AG04450 (cell line): ENCODE results near the gene MEF2C. TPM values are rescaled to one million over a fixed set of nuclear protein-coding genes. Genes with fewer than 3 reads are reported as not detected.

Experiments used
- CTCF ChIA-PET: fragments of 300-600, 350-600 bp; formaldehyde crosslinking; extraction: SDS; loops from one replicate; lab custom pipeline; 2022; ENCODE audit warnings: antibody characterized with exemption, inconsistent platforms; lab: Charles Lee
- POLR2A ChIA-PET: fragments of 350-600 bp; formaldehyde crosslinking; extraction: SDS; loops from one replicate; lab custom pipeline; 2021; ENCODE audit warnings: antibody characterized with exemption, inconsistent platforms; lab: Yijun Ruan, JAX
- DNase-seq: peaks from one replicate; pipeline ENCODE4 v3.0.0-alpha.2; 2011; ENCODE audit warnings: low read depth, low spot score
- H3K27ac ChIP-seq: one replicate; pipeline ENCODE4 v1.5.1; 2012; ENCODE audit warnings: low read depth, low read length, control low read depth
- H3K27me3 ChIP-seq: one replicate; pipeline ENCODE4 v1.6.0; 2012; ENCODE audit warnings: low read length; ENCODE audit not compliant: control insufficient read depth, insufficient read depth
- H3K4me3 ChIP-seq: 2 replicates; pipeline ENCODE4 v1.5.1; 2011; ENCODE audit warnings: mild to moderate bottlenecking, low read depth, low read length, control low read depth
- H3K9me3 ChIP-seq: 2 replicates; pipeline ENCODE4 v1.5.1; 2012; ENCODE audit warnings: low read length; ENCODE audit not compliant: control insufficient read depth, insufficient read depth
- polyA plus RNA-seq: library from polyadenylated mRNA; depleted of rRNA; stranded (reverse); fragments of >200 nt; gene quantifications from 2 replicates; pipeline ENCODE4 v1.2.3, GENCODE V29; 2011
- TF ChIP-seq, protein P1 (sequence below): IDR thresholded peaks from 2 replicates; pipeline ENCODE4 v1.5.1; 2011; ENCODE audit warnings: low read depth, low read length, control low read depth, inconsistent platforms

MEF2C gene
- polyA plus RNA-seq, 1 experiment, result 3.9 TPM

GRCh38 chr5:88886746-88887341 is 3.9 kb upstream of the MEF2C start:
- Histone ChIP-seq H3K9me3 (no peaks in the 10 kb centered on the region), H3K27me3 (no peaks in the 10 kb centered on the region), H3K27ac (no peak overlapping the region), H3K4me3 (no peak overlapping the region)
- TF ChIP-seq, protein P1, sequence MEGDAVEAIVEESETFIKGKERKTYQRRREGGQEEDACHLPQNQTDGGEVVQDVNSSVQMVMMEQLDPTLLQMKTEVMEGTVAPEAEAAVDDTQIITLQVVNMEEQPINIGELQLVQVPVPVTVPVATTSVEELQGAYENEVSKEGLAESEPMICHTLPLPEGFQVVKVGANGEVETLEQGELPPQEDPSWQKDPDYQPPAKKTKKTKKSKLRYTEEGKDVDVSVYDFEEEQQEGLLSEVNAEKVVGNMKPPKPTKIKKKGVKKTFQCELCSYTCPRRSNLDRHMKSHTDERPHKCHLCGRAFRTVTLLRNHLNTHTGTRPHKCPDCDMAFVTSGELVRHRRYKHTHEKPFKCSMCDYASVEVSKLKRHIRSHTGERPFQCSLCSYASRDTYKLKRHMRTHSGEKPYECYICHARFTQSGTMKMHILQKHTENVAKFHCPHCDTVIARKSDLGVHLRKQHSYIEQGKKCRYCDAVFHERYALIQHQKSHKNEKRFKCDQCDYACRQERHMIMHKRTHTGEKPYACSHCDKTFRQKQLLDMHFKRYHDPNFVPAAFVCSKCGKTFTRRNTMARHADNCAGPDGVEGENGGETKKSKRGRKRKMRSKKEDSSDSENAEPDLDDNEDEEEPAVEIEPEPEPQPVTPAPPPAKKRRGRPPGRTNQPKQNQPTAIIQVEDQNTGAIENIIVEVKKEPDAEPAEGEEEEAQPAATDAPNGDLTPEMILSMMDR, result no peak
- ChIA-PET POLR2A (no interaction called here), CTCF (interaction anchor here (5.7 kb wide), 1 partner anchor 158 kb away, joined by 35 read pairs; no protein-coding TSS in a partner anchor)
- DNase-seq, result no peak

DNA sequence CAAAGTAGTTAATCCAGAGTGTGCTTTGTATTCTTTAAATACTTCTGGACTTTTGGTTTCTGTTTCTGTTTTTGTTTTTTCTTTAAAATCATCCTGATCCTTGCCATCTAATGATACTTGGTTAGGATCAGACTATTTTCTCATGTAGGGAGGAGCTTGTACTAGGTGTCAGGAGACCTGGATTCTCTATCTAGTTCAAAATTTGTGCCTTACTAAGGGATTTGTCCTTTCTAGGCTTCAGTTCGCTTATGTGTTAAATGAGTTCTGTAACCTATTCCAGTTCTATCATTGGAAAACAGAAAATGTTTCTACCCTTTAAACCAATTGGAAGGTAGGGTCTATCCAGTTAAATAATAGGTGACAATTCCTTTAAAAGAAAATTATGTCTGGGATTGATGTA is 3.3 kb upstream of the MEF2C start:
- no peak overlapping the region for H3K27ac ChIP-seq
- H3K9me3 ChIP-seq, result no peaks in the 10 kb centered on the region
- TF ChIP-seq, protein P1, result no peak
- H3K4me3 ChIP-seq, result no peak overlapping the region
- DNase-seq, result no peak
- no peaks in the 10 kb centered on the region for H3K27me3 ChIP-seq
- ChIA-PET POLR2A (no interaction called here), CTCF (interaction anchor here (5.7 kb wide), 1 partner anchor 157 kb away, joined by 35 read pairs; no protein-coding TSS in a partner anchor)

DNA sequence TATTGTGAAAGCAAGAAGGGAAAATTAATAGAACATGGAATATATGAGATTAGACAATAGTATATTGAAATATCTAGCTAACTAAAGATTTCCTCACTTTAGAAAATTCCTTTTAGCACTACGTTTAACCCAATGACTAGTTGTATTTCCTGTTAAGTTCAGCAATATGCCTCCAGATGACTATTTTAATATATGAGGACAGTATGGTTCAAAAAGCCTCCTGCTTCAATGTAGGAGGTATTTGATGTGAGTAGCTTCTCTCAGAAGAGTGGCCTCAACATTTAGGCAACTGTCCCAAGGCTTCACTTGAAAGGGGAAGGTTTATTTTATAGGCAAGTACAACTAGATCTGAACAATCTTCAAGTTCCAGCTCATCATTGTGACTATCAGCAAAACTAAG is 2.0 kb upstream of the MEF2C start:
- no peak overlapping the region for H3K27ac ChIP-seq
- CTCF ChIA-PET, result interaction anchor here (5.7 kb wide), 1 partner anchor 156 kb away, joined by 35 read pairs; no protein-coding TSS in a partner anchor
- no peak overlapping the region for H3K4me3 ChIP-seq
- H3K9me3 ChIP-seq, result no peaks in the 10 kb centered on the region
- POLR2A ChIA-PET, result no interaction called here
- TF ChIP-seq, protein P1, result no peak
- no peak for DNase-seq
- no peaks in the 10 kb centered on the region for H3K27me3 ChIP-seq

DNA sequence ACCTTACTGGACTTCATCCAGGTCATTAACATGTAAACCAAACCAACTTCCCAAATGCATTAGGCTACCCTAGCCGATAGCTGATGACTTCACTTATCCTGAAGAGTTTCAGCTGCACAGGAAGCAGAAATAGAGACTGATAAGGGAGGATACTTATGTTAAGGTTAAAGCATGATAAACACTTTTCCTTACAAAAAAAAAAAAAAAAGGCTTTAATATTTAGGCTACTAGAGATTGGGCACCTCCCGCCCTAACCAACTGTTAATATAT is 1.6 kb upstream of the MEF2C start:
- DNase-seq, result no peak
- H3K27me3 ChIP-seq, result no peaks in the 10 kb centered on the region
- no peaks in the 10 kb centered on the region for H3K9me3 ChIP-seq
- peak overlapping the region; percentile 71 for H3K4me3 ChIP-seq
- TF ChIP-seq, protein P1, result no peak
- POLR2A ChIA-PET, result interaction anchor here (0.6 to 1.4 kb wide), 3 partner anchors 85 to 700 kb away, joined by 3 to 4 read pairs (median 3); no protein-coding TSS in a partner anchor
- CTCF ChIA-PET, result interaction anchor here (5.7 kb wide), 1 partner anchor 156 kb away, joined by 35 read pairs; no protein-coding TSS in a partner anchor
- no peak overlapping the region for H3K27ac ChIP-seq

DNA sequence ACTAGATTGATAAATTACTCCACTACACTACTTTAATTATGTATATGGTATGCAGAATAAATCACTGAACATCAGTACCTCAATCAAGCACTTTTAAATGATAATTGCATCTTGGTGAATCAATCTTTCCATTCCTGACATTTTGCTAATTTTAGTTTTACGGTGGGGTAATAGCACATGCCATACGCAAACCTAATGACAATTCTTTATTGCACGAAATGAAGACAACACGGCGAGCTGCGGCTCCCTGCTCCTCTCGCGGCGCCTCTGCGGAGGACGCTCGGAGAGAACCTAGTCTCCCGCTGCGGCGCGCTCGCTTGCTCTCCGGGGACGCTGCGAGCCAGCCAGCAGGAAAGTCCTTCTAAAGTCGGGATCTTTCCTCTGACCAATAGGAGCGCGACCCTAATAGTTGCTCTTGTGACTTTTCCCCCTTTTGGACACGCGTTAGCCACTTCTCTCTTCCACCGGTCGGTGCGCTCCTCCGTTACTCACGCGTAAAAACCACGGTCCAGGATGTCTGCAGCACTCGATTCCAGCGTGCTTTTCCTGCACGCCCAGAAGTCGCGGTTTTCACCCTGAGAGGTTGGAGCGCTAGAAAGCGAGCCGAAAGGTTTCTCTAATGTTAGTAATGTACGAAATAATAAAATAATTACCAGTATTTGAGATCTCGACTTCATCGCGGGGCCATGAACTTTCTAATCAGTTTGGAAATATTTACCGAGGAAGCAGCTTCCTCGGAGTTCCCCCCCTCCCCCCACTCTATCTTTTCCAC is 1.0 kb upstream of the MEF2C start:
- H3K27ac ChIP-seq, result peak overlapping the region; percentile 40
- ChIA-PET POLR2A (interaction anchor here (0.6 to 1.4 kb wide), 4 partner anchors 42 to 700 kb away, joined by 3 to 4 read pairs (median 4); no protein-coding TSS in a partner anchor), CTCF (interaction anchor here (0.7 to 5.7 kb wide), 3 partner anchors 65 to 1092 kb away, joined by 3 to 35 read pairs (median 7); no protein-coding TSS in a partner anchor)
- no peaks in the 10 kb centered on the region for H3K27me3 ChIP-seq
- H3K9me3 ChIP-seq, result no peaks in the 10 kb centered on the region
- TF ChIP-seq, protein P1, result no peak
- peak; percentile 30 for DNase-seq
- peak overlapping the region; percentile 71 for H3K4me3 ChIP-seq
